Measurements from ENCODE around the gene CBFA2T3. TPM values are rescaled to one million over a fixed set of nuclear protein-coding genes. Genes with fewer than 3 reads are reported as not detected.

Gene CBFA2T3
- total RNA-seq, 1 donor from 2014 or later: 8.6 TPM

DNA sequence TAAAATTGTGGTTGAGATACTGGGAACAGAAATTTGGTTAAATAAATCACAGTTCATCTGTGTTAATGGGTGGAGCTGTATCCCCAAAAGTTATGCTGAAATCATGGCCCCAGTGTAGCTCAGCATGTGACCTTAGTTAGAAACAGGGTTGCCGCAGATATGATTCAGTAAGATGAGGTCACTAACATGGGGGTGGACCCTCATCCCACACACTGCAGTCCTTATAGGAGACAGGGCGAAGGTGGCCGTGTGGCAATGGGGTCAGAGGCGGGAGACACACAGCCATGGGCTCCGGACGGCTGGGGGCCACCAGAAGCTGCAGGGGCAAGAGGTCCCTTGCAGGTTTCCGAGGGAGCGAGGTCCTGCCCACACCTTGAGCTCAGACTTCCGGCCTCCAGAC is 130.9 kb downstream of the CBFA2T3 start:
- H3K27ac ChIP-seq (replicated peaks): no peak overlapping the region
- intact Hi-C loops (cut with micrococcal nuclease): no loop called here
- TF ChIP-seq, protein P1, sequence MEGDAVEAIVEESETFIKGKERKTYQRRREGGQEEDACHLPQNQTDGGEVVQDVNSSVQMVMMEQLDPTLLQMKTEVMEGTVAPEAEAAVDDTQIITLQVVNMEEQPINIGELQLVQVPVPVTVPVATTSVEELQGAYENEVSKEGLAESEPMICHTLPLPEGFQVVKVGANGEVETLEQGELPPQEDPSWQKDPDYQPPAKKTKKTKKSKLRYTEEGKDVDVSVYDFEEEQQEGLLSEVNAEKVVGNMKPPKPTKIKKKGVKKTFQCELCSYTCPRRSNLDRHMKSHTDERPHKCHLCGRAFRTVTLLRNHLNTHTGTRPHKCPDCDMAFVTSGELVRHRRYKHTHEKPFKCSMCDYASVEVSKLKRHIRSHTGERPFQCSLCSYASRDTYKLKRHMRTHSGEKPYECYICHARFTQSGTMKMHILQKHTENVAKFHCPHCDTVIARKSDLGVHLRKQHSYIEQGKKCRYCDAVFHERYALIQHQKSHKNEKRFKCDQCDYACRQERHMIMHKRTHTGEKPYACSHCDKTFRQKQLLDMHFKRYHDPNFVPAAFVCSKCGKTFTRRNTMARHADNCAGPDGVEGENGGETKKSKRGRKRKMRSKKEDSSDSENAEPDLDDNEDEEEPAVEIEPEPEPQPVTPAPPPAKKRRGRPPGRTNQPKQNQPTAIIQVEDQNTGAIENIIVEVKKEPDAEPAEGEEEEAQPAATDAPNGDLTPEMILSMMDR (IDR thresholded peaks at IDR 0.05; ENCODE audit: borderline replicate concordance): no peak
- H3K9me3 ChIP-seq (replicated peaks): no peaks in the 10 kb centered on the region
- no peak overlapping the region for H3K4me3 ChIP-seq
- peaks cover 33% of the 10 kb centered on the region for H3K36me3 ChIP-seq
- no peaks in the 10 kb centered on the region for H3K27me3 ChIP-seq (ENCODE audit: low read depth)
- no peaks in the 10 kb centered on the region for H3K4me1 ChIP-seq
- no peak for DNase-seq

DNA sequence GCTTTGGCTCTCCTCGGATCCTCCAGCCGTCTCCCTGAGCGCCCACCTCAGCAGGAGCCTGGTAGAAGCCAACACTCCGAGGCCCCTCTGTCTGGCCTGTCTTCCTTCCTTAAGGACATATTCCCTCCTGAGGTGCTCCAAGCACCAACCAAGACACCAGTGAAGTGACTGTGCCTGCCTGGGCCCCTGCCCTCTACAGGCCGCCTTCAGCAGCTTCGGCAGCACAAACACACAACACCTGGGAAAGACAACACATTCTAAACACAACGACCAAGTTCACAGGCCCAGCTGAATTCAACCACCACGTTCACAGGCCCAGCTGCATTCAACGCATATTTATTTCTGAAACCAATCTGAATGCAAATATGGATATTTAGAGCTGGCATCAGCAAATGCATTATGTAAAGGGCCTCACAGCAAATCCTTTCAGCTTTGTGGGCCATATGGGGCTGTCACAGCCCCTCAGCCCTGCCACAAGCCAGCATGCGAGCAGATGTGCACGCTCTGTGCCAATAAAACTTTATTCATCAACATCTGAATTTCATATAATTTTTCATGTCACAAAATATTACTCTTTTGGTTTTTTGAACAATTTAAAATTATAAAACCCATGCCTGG is 132.5 kb downstream of the CBFA2T3 start:
- H3K27ac ChIP-seq (replicated peaks): no peak overlapping the region
- H3K4me3 ChIP-seq: no peak overlapping the region
- H3K9me3 ChIP-seq (replicated peaks): no peaks in the 10 kb centered on the region
- TF ChIP-seq, protein P1 (IDR thresholded peaks at IDR 0.05; ENCODE audit: borderline replicate concordance): no peak
- no peaks in the 10 kb centered on the region for H3K4me1 ChIP-seq
- no peaks in the 10 kb centered on the region for H3K27me3 ChIP-seq (ENCODE audit: low read depth)
- intact Hi-C loops (cut with micrococcal nuclease): no loop called here
- H3K36me3 ChIP-seq: peaks cover 35% of the 10 kb centered on the region
- no peak for DNase-seq

DNA sequence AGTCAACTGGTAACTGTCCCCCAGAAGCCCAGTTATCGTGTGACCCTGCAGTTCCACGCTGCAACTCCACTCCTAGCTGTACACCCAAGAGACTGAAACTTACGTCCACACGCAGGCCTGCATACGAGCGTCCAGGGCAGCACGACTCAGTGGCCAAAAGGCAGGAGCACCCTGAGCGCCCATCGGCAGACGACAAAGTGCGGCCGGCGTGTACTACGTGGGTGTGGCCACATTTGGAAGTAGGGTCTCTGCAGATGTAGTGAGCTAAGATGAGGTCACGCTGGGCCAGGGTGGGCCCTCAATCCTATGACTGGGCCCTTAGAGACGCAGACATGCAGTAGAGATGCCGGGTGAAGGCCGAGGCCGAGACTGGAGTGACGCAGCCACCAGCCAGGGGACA is 133.8 kb downstream of the CBFA2T3 start:
- Histone ChIP-seq H3K27me3 (ENCODE audit: low read depth) (no peaks in the 10 kb centered on the region), H3K4me3 (no peak overlapping the region), H3K9me3 (replicated peaks) (no peaks in the 10 kb centered on the region), H3K27ac (replicated peaks) (no peak overlapping the region), H3K36me3 (peaks cover 44% of the 10 kb centered on the region), H3K4me1 (no peaks in the 10 kb centered on the region)
- intact Hi-C loops (cut with micrococcal nuclease): no loop called here
- TF ChIP-seq, protein P1 (IDR thresholded peaks at IDR 0.05; ENCODE audit: borderline replicate concordance): no peak
- DNase-seq: no peak

DNA sequence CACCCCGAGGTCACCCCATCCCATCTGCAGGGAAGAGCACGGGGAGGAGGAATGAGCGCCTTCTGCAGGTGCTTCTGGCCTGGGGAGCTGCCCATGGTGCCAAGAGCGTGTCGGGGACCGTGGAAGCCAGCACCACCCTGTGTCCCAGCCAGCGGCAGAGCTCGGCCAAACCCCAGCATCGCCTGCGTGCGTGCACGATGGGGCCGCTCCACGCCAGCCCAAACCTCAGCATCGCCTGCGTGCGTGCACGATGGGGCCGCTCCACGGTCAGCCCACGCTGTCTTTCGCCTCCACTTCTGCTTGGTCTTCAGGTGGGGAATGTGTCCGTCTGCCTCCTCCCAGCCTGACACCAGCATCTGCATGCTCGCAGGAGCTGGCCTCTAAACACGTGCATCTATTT is 134.2 kb downstream of the CBFA2T3 start:
- intact Hi-C loops (cut with micrococcal nuclease): no loop called here
- peaks cover 44% of the 10 kb centered on the region for H3K36me3 ChIP-seq
- H3K4me3 ChIP-seq: no peak overlapping the region
- no peaks in the 10 kb centered on the region for H3K4me1 ChIP-seq
- H3K9me3 ChIP-seq (replicated peaks): no peaks in the 10 kb centered on the region
- H3K27ac ChIP-seq (replicated peaks): no peak overlapping the region
- TF ChIP-seq, protein P1 (IDR thresholded peaks at IDR 0.05; ENCODE audit: borderline replicate concordance): no peak
- DNase-seq: no peak
- H3K27me3 ChIP-seq (ENCODE audit: low read depth): no peaks in the 10 kb centered on the region

DNA sequence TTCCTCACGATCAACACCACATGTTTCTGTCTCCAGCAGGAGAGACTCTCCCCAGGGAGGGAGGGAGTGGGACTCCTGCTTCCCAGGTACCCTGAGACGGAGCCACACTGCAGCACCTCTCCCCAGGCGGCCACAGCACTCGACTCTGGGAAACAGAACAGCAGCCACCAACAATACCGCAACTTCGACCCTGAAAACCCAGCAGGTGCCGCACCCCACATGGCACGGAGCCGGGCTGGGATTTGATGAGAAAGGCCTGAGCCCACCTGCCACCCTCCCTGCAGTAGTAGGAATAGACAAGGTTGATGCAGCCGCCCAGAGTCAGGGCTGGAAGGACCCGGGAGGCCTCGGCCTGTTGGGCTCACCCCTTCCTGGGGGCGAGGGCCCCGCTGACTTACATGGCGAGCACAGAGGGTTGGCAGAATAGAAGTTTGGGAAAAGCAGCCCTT is 134.7 kb downstream of the CBFA2T3 start:
- H3K9me3 ChIP-seq (replicated peaks): no peaks in the 10 kb centered on the region
- no peak for DNase-seq

More for the DNA sequence above, 134.7 kb downstream of the CBFA2T3 start:
- TF ChIP-seq, protein P1 (IDR thresholded peaks at IDR 0.05; ENCODE audit: borderline replicate concordance): no peak
- no peaks in the 10 kb centered on the region for H3K27me3 ChIP-seq (ENCODE audit: low read depth)
- no peaks in the 10 kb centered on the region for H3K4me1 ChIP-seq
- peaks cover 42% of the 10 kb centered on the region for H3K36me3 ChIP-seq
- no peak overlapping the region for H3K4me3 ChIP-seq
- H3K27ac ChIP-seq (replicated peaks): no peak overlapping the region
- intact Hi-C loops (cut with micrococcal nuclease): no loop called here
